GM18951 (cell line): ENCODE data around the gene GPR84.

ENCODE experiments used
- POLR2A ChIP-seq: IDR thresholded peaks from 4 replicates; pipeline ENCODE4 v1.6.1; 2011; ENCODE audit warnings: mild to moderate bottlenecking; ENCODE audit not compliant: insufficient read length, insufficient read depth; ENCODE audit errors: extremely low read depth
- in situ Hi-C: fragments of 300-500 bp; cut with MboI; formaldehyde crosslinking; loops from one replicate; pipeline ENCODE4 v1.12.0; 2022; ENCODE audit warnings: low sequenced_read_pairs, mixed read lengths, inconsistent platforms; ENCODE audit not compliant: unreplicated experiment

The GPR84 gene

DNA sequence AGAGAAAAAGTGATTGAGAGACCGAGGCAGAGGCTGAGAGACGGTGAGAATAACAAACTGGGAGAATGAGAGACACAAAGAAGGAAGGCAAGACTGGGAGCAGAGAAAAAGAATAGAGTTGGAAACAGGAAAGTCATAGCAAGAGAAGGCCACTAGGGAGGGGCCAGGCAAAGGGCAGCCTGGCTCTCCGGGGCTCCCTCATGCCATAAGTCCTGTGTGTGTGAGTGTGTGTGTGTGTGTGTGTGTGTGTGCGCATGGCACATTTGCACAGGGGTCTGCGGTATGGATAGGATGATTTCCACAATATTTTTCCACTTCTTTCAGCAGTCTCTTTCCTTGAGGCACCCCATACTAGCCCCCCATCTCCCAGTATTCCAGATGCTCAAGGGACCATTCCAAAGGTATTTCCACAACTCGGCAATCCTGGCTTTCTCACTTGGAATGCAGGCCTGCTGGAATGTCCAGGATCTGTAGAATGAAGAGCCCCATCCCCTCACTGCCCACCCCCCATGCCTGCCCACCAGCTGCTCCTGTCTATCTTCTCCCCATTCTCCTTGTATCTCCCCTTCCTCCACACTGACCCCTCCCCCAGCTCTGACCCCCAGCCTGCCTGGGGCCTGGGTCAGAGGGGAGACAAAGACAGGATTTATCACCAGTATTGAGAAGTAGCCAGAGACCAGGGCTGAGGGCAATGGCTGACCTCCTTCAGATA is 9.0 kb downstream of the GPR84 start:
- in situ Hi-C loops, result loop anchor here (25.0 kb wide), 1 partner anchor 343 kb away; the partner anchor contains the start of genes HOXC8 and HOXC9
- no peak for TF ChIP-seq POLR2A

DNA sequence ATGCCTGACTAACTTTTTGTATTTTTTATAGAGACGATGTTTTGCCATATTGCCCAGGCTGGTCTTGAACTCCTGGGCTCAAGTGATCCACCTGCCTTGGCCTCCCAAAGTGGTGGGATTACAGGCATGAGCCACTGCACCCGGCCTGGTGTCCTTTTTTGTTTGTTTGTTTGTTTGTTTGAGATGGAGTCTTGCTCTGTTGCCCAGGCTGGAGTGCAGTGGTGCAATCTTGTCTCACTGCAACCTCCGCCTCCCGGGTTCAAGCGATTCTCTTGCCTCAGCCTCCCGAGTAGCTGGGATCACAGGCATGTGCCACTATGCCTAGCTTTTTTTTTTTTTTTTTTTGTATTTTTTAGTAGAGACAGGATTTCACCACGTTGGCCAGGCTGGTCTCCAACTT is 10.0 kb downstream of the GPR84 start:
- in situ Hi-C loops, result loop anchor here (25.0 kb wide), 1 partner anchor 342 kb away; the partner anchor contains the start of genes HOXC8 and HOXC9

DNA sequence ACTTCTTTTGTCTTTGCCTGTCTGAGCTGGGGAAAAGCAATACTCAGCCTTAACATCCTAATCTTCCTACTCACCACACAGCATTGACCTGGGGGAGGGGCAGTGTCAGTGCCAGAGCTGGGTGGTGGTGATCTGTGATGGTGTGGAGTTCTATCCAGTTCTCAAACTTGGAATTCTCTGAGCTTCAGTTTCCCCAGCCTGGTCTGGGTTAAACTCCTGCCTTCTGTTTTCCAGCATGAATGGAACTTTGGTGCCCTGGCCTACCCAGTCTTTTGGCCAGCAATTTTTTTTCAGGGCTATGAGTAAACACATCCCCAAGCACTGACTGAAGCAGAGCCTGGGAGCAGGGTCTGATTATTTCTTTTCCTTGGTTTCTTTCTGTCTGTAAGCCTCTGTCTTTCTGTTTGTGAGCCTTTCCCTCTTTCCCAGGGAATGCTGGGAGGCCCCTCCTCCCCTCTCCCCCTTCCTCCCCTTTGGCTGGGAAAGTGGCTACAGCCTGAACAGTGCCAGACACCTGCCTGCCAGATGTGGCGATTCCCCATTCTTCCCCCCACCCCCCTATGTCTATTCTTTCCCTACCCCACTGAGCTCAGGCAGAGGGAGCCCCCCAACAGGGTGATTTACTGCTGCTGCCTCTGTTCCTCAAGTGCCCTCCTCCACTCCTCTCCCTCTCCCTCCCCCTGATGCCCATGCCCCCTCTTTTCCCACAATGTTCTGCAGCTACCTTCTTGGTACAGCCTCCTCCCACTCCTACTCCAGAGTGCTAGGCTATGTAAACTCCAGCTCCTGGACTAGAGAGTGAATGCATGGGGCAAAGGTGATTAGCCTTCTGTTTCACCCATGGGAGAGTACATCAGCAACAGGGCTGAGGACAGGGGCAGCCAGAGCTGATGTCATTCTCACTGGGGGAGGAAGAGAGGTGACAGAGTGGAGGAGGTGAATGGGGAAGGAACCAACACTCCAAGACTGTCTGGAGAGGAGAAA is 11.1 kb downstream of the GPR84 start:
- in situ Hi-C loops, result loop anchor here (25.0 kb wide), 1 partner anchor 341 kb away; the partner anchor contains the start of genes HOXC8 and HOXC9
- no peak for TF ChIP-seq POLR2A

GRCh38 chr12:54352022-54352531 is 12.2 kb downstream of the GPR84 start:
- TF ChIP-seq POLR2A, result no peak
- in situ Hi-C loops, result loop anchor here (25.0 kb wide), 1 partner anchor 340 kb away; the partner anchor contains the start of genes HOXC8 and HOXC9

GRCh38 chr12:54351341-54351740 is 12.9 kb downstream of the GPR84 start:
- in situ Hi-C loops, result loop anchor here (25.0 kb wide), 1 partner anchor 339 kb away; the partner anchor contains the start of genes HOXC8 and HOXC9

GRCh38 chr12:54350743-54351142 is 13.5 kb downstream of the GPR84 start:
- in situ Hi-C loops, result loop anchor here (25.0 kb wide), 1 partner anchor 338 kb away; the partner anchor contains the start of genes HOXC8 and HOXC9
- no peak for TF ChIP-seq POLR2A

More at GRCh38 chr12:54351341-54351740, 12.9 kb downstream of the GPR84 start:
- TF ChIP-seq POLR2A, result no peak

- TF ChIP-seq POLR2A, result no peak
- in situ Hi-C loops, result loop anchor here (25.0 kb wide), 1 partner anchor 337 kb away; the partner anchor contains the start of genes HOXC8 and HOXC9
Observed at GRCh38 chr12:54349679-54350078, 14.6 kb downstream of the GPR84 start.

DNA sequence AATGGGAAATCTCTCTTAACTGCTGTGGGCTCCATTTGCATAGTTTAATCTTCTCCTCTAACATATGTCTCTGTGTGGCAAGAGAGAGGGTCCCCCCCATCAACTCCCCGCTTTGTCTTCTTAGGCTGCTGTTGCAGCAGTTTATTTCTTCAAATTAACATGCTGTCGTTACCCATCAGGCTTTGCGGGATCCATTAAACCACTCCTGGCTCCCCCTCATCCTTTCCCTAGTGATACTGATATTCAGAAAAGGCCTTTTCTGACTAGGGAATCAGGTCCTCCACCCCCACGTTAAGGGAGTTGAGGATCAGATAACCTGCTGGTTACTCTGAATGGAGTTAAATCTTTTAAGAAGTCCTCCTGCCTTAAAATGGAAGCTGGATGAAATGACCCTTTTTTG is 15.2 kb downstream of the GPR84 start:
- in situ Hi-C loops, result no loop called here
- TF ChIP-seq POLR2A, result no peak

DNA sequence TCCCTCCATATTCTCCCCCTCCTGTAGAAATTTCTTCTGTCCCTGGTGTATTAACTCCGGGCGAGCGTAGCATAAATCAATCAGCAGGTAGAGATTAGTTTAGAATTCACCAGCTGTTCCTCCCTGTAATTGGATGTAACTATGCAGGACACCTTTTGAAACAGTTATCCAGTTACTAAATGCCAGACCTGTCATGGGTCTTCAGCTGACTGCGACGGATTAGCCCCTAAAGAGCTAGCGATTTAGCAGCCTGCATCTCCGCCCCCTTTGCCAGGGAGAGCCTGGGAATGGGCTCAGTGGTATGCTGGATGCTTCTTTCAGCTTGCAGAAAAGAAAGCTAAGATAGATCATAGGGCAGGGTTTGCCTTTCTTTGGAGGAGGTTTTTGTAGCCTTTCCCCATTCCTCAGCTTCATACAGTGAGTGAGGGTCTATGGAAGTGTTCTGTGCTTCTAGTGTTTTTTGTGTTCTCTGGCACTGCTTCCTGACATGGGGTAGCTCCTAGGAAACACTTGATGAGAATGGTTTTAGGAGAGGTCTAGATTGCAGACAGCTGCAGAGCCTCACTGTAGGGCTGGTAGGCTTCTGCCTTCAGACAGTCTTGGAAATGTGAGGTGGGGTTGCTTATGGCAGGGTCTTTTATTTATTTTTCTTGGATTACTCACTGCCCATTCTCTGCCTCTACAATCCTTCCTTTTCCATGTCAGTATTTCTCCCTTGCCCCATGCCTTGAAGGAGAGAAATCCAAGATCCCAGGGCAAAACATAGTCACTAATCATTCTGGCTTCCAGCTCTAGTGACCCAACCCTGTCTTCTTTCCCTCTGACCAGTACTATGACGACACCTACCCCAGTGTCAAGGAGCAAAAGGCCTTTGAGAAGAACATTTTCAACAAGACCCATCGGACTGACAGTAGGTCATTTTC is 22.6 kb downstream of the GPR84 start:
- TF ChIP-seq POLR2A, result no peak
- in situ Hi-C loops, result no loop called here

- TF ChIP-seq POLR2A, result no peak
- in situ Hi-C loops, result no loop called here
Observed at GRCh38 chr12:54340846-54341245, 23.4 kb downstream of the GPR84 start.

- in situ Hi-C loops, result no loop called here
- no peak for TF ChIP-seq POLR2A
Observed at GRCh38 chr12:54338698-54339296, 25.5 kb downstream of the GPR84 start.
